AG10803 (cell line): ENCODE data around the gene CAMK2G.

Experiments used
- DNase-seq: peaks from one replicate; pipeline ENCODE4 v3.0.0; 2010; ENCODE audit warnings: low read depth
- H3K4me3 ChIP-seq: 2 replicates; pipeline ENCODE4 v1.5.1; 2011; ENCODE audit warnings: mild to moderate bottlenecking, low read length, control low read depth
- CTCF ChIP-seq: conservative IDR thresholded peaks from 2 replicates; pipeline ENCODE4 v1.5.1; 2011; ENCODE audit warnings: mild to moderate bottlenecking, low read length, control low read depth, inconsistent platforms

Gene CAMK2G

GRCh38 chr10:73781879-73782748 is 92.2 kb downstream of the CAMK2G start, which contains the start of gene CHCHD1:
CHCHD1 (plus strand) TSS chr10:73782048; CDS start chr10:73782076, 28 bp downstream.
- TF ChIP-seq CTCF = no peak
- peak; percentile 83 for DNase-seq

GRCh38 chr10:73781548-73781878 is 92.8 kb downstream of the CAMK2G start:
- no peak for DNase-seq
- peak overlapping the region; percentile 88 for H3K4me3 ChIP-seq
- no peak for TF ChIP-seq CTCF

More at GRCh38 chr10:73781879-73782748, 92.2 kb downstream of the CAMK2G start, which contains the start of gene CHCHD1:
- peak within 1 kb of the TSS; percentile 88 for H3K4me3 ChIP-seq

- H3K4me3 ChIP-seq = peak overlapping the region; percentile 88
- peak; percentile 37 for DNase-seq
- TF ChIP-seq CTCF = no peak
These were observed 93.4 kb downstream of the CAMK2G start for GRCh38 chr10:73780966-73781365.

DNA sequence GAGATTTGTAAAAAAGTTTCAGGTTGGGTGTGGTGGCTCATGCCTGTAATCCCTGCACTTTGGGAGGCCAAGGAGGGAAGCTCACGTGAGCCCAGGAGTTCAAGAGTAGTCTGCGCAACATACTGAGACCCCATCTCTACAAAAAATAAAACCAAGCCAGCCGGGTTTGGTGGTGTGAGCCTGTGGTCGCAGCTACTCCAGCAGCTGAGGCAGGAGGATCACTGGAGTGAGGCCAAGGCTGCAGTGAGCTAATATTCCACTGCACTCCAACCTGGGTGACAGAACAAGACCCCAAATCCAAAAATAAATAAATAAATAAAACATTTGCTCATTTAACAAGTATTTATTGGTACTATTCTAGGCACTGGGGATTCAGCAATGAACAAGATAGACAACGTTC is 94.1 kb downstream of the CAMK2G start:
- DNase-seq = no peak
- TF ChIP-seq CTCF = no peak
- H3K4me3 ChIP-seq = peak overlapping the region; percentile 88; the same call in 1 of the 2 replicates

DNA sequence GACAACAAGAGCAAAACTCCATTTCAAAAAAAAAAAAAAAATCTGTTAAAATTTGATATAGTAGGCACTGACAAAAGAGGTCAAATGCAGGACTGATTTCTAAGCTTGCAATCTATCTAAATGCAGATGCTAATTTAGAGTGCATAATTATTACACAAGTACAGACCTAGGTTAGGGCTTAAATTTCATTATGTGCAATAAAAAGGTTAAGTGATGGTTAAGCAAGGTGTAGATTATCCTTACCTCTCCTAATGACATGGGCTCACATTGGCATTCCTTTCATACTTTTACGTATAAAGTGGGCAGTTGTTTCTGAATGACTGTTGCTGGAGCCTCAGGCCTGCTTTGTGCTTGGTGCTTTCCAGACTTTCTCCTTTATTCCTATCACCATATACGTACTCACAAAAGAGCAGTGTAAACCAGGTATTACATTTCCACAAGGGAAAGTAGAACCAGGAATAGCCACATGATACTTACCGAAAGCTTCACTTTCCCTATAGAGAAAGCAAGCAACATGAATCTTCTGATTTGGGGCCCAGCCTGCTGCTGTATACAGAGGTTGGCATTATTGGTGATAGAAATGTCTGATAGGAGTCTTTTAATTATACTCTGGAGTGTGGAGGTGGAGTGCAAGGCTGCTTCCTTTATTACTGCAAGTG is 94.7 kb downstream of the CAMK2G start:
- DNase-seq = no peak
- no peak overlapping the region for H3K4me3 ChIP-seq
- no peak for TF ChIP-seq CTCF

DNA sequence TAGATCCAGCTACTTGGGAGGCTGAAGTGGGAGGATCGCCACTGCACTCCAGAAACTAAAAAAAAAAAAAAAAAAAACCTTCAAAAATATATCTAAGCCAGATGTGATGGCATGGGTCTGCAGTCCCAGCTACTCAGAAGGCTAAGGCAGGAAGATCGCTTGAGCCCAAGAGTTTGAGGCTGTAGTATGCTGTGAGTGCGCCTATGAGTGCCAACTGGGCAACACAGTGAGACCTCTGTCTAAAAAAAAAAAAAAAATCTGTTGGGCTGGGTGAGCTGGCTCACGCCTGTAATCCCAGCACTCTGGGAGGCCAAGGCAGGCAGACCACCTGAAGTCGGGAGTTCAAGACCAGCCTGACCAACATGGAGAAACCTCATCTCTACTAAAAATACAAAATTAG is 95.3 kb downstream of the CAMK2G start:
- no peak for DNase-seq
- TF ChIP-seq CTCF = no peak
- H3K4me3 ChIP-seq = no peak overlapping the region
